Activated T-helper 1 cell treated with anti-CD3 and anti-CD28 coated beads, Interleukin-12 subunit alpha, Interleukin-12 subunit beta, Interleukin-2, Interleukin-4 antibody, amounts not matched to agents 30 ng/mL and 10 ng/mL and 1 ng/mL, durations not matched to agents 14 hours and 24 hours and 36 hours (primary cell): Measurements from ENCODE around the gene PCDHGA3. TPM values are rescaled to one million over a fixed set of nuclear protein-coding genes. Genes with fewer than 3 reads are reported as not detected.
"Not testable (repeated sequence)": the region's sequence is repeated elsewhere in the genome, so short reads cannot be mapped to it uniquely, and the experiment has no call there.

Experiments
- DNase-seq: peaks from one replicate; pipeline ENCODE4 v3.0.0; 2021; ENCODE audit warnings: low spot score
- H3K27ac Mint-ChIP-seq: one replicate; pipeline ENCODE4 v1.8.0; 2021; ENCODE audit warnings: mild to moderate bottlenecking, mixed read lengths
- H3K27me3 Mint-ChIP-seq: one replicate; pipeline ENCODE4 v1.8.0; 2022; ENCODE audit warnings: mild to moderate bottlenecking, moderate library complexity, mixed read lengths; ENCODE audit not compliant: insufficient read depth
- H3K36me3 Mint-ChIP-seq: one replicate; pipeline ENCODE4 v1.8.0; 2021; ENCODE audit warnings: low read depth, mixed read lengths
- H3K4me1 Mint-ChIP-seq: one replicate; pipeline ENCODE4 v1.8.0; 2021; ENCODE audit warnings: low read depth, mixed read lengths
- H3K4me3 Mint-ChIP-seq: one replicate; pipeline ENCODE4 v1.8.0; 2021; ENCODE audit warnings: mild to moderate bottlenecking, moderate library complexity, mixed read lengths
- H3K9me3 Mint-ChIP-seq: one replicate; pipeline ENCODE4 v1.8.0; 2021; ENCODE audit warnings: mixed read lengths
- intact Hi-C: fragments of 100-400 bp; cut with micrococcal nuclease; formaldehyde crosslinking; loops from one replicate; pipeline ENCODE4 v1.15.1; 2024
- total RNA-seq: library from RNA; stranded (reverse); gene quantifications from 2 replicates; pipeline ENCODE4 v1.2.3, GENCODE V29; 2022

The PCDHGA3 gene
- total RNA-seq, 1 donor from 2014 or later: 0.10 TPM

GRCh38 chr5:141393267-141393666 is 49.6 kb downstream of the PCDHGA3 start:
- H3K4me3 Mint-ChIP-seq: no peak overlapping the region
- no peak overlapping the region for H3K27ac Mint-ChIP-seq
- no peaks in the 10 kb centered on the region for H3K4me1 Mint-ChIP-seq
- peaks cover 8% of the 10 kb centered on the region for H3K27me3 Mint-ChIP-seq
- no peak for DNase-seq
- H3K36me3 Mint-ChIP-seq: peaks cover 1% of the 10 kb centered on the region
- intact Hi-C loops: no loop called here
- H3K9me3 Mint-ChIP-seq: peaks cover 43% of the 10 kb centered on the region

GRCh38 chr5:141394401-141395187 is 51.0 kb downstream of the PCDHGA3 start:
- not testable (repeated sequence) for H3K36me3 Mint-ChIP-seq, DNase-seq, H3K4me3 Mint-ChIP-seq, H3K4me1 Mint-ChIP-seq, H3K27ac Mint-ChIP-seq
- peaks cover 17% of the 10 kb centered on the region for H3K27me3 Mint-ChIP-seq
- peaks cover 42% of the 10 kb centered on the region for H3K9me3 Mint-ChIP-seq
- intact Hi-C loops: loop anchor here (5.0 kb wide), 1 partner anchor 32 kb away; the partner anchor contains the start of gene PCDHGA5

Other genes starting within 250 kb of the PCDHGA3 start
- gene PCDHB2, start 249.2 kb upstream of the PCDHGA3 start, total RNA-seq: not detected in 2 replicates
- not detected in 2 replicates for gene PCDHB3, start 243.4 kb upstream of the PCDHGA3 start, total RNA-seq
- not detected in 2 replicates for gene PCDHB4, start 222.0 kb upstream of the PCDHGA3 start, total RNA-seq
- gene PCDHB5, start 208.6 kb upstream of the PCDHGA3 start, total RNA-seq: not detected in 2 replicates
- not detected in 2 replicates for gene PCDHB6, start 193.8 kb upstream of the PCDHGA3 start, total RNA-seq
- gene PCDHB7, start 171.2 kb upstream of the PCDHGA3 start, total RNA-seq: not detected in 2 replicates
- not detected in 2 replicates for gene PCDHB8, start 166.0 kb upstream of the PCDHGA3 start, total RNA-seq
- not detected in 2 replicates for gene PCDHB16, start 161.4 kb upstream of the PCDHGA3 start, total RNA-seq
- gene PCDHB9, start 156.7 kb upstream of the PCDHGA3 start, total RNA-seq: not detected in 2 replicates
- not detected in 2 replicates for gene PCDHB10, start 151.5 kb upstream of the PCDHGA3 start, total RNA-seq
- not detected in 2 replicates for gene PCDHB11, start 144.2 kb upstream of the PCDHGA3 start, total RNA-seq
- gene PCDHB12, start 135.1 kb upstream of the PCDHGA3 start, total RNA-seq: not detected in 2 replicates
- gene PCDHB13, start 129.9 kb upstream of the PCDHGA3 start, total RNA-seq: not detected in 2 replicates
- not detected in 2 replicates for gene PCDHB14, start 120.5 kb upstream of the PCDHGA3 start, total RNA-seq
- not detected in 2 replicates for gene PCDHB15, start 98.4 kb upstream of the PCDHGA3 start, total RNA-seq
- gene SLC25A2, start 39.8 kb upstream of the PCDHGA3 start, total RNA-seq: 0.20 and 0.57 TPM in 2 replicates
- 71.6 and 73.7 TPM in 2 replicates for gene TAF7, start 23.0 kb upstream of the PCDHGA3 start, total RNA-seq
- 0.10 TPM in 2 replicates for gene PCDHGA1, start 13.3 kb upstream of the PCDHGA3 start, total RNA-seq
- 0.08 and 0.17 TPM in 2 replicates for gene PCDHGA2, start 5.1 kb upstream of the PCDHGA3 start, total RNA-seq
- 0.18 and 0.32 TPM in 2 replicates for gene PCDHGB1, start 6.3 kb downstream of the PCDHGA3 start, total RNA-seq
- gene PCDHGA4, start 11.2 kb downstream of the PCDHGA3 start, total RNA-seq: 0.21 and 0.44 TPM in 2 replicates
- gene PCDHGB2, start 16.2 kb downstream of the PCDHGA3 start, total RNA-seq: 0.47 and 0.93 TPM in 2 replicates
- gene PCDHGA5, start 20.3 kb downstream of the PCDHGA3 start, total RNA-seq: 0.24 and 0.31 TPM in 2 replicates
- gene PCDHGB3, start 26.4 kb downstream of the PCDHGA3 start, total RNA-seq: 0.47 and 0.66 TPM in 2 replicates
- 0.16 and 0.42 TPM in 2 replicates for gene PCDHGA6, start 30.1 kb downstream of the PCDHGA3 start, total RNA-seq
- 0.16 and 0.22 TPM in 2 replicates for gene PCDHGA7, start 38.9 kb downstream of the PCDHGA3 start, total RNA-seq
- gene PCDHGB4, start 43.9 kb downstream of the PCDHGA3 start, total RNA-seq: 0.18 and 0.27 TPM in 2 replicates
- 0.03 TPM in 1 of 2 replicates, not detected in the other for gene PCDHGA8, start 48.8 kb downstream of the PCDHGA3 start, total RNA-seq
- gene PCDHGB5, start 54.1 kb downstream of the PCDHGA3 start, total RNA-seq: 0.56 and 0.83 TPM in 2 replicates
- 0.21 and 0.39 TPM in 2 replicates for gene PCDHGA9, start 58.9 kb downstream of the PCDHGA3 start, total RNA-seq
- 0.12 and 0.18 TPM in 2 replicates for gene PCDHGB6, start 64.2 kb downstream of the PCDHGA3 start, total RNA-seq
- gene PCDHGA10, start 69.2 kb downstream of the PCDHGA3 start, total RNA-seq: 0.10 and 0.13 TPM in 2 replicates
- gene PCDHGB7, start 73.8 kb downstream of the PCDHGA3 start, total RNA-seq: 0.13 TPM in 1 of 2 replicates, not detected in the other
- 0.16 and 0.24 TPM in 2 replicates for gene PCDHGA11, start 77.2 kb downstream of the PCDHGA3 start, total RNA-seq
- 0.18 TPM in 1 of 2 replicates, not detected in the other for gene PCDHGA12, start 86.7 kb downstream of the PCDHGA3 start, total RNA-seq
- gene PCDHGC3, start 132.1 kb downstream of the PCDHGA3 start, total RNA-seq: 0.31 and 0.32 TPM in 2 replicates
- gene PCDHGC4, start 141.2 kb downstream of the PCDHGA3 start, total RNA-seq: not detected in 2 replicates
- gene PCDHGC5, start 145.3 kb downstream of the PCDHGA3 start, total RNA-seq: not detected in 2 replicates